Hepatocyte (in vitro differentiated cells): ENCODE data around the gene OPN1SW.

Experiments used
- EZH2phosphoT487 ChIP-seq: fragments of 200-600 bp; sonication (generic); IDR thresholded peaks from one replicate; pipeline ENCODE4 v1.6.1; 2018; ENCODE audit warnings: antibody characterized with exemption, mild to moderate bottlenecking, low read depth, moderate library complexity; ENCODE audit not compliant: unreplicated experiment, severe bottlenecking
- TF ChIP-seq, protein P1 (sequence below): fragments of 200-600 bp; sonication (generic); IDR thresholded peaks from 2 replicates; pipeline ENCODE4 v1.5.1; 2016; ENCODE audit warnings: antibody characterized with exemption, mild to moderate bottlenecking; ENCODE audit not compliant: poor library complexity

DNA sequence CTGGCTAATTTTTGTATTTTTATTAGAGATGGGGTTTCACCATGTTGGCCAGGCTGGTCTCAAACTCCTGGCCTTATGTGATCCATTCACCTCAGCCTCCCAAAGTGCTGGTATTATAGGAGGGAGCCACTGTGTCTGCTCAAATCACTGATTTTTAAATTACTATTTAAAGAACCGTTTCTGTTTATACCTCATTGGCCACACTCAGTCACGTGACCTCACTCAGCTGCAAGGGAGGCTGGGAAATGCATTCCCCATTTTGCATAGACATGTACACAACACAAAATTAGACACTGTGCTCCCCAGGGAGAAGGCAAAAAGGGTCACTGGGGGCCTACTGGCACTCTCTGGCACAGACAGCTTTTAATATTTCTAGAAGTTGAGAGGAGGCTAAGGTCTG, 50.1 kb downstream of the OPN1SW start:
- TF ChIP-seq, protein P1, sequence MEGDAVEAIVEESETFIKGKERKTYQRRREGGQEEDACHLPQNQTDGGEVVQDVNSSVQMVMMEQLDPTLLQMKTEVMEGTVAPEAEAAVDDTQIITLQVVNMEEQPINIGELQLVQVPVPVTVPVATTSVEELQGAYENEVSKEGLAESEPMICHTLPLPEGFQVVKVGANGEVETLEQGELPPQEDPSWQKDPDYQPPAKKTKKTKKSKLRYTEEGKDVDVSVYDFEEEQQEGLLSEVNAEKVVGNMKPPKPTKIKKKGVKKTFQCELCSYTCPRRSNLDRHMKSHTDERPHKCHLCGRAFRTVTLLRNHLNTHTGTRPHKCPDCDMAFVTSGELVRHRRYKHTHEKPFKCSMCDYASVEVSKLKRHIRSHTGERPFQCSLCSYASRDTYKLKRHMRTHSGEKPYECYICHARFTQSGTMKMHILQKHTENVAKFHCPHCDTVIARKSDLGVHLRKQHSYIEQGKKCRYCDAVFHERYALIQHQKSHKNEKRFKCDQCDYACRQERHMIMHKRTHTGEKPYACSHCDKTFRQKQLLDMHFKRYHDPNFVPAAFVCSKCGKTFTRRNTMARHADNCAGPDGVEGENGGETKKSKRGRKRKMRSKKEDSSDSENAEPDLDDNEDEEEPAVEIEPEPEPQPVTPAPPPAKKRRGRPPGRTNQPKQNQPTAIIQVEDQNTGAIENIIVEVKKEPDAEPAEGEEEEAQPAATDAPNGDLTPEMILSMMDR, result no peak
- no peak for TF ChIP-seq EZH2phosphoT487
